GM19238 (cell line): ENCODE measurements around the gene RPS28.

Experiments
- DNase-seq: peaks from one replicate; pipeline ENCODE4 v3.0.0; 2011; ENCODE audit warnings: low spot score; ENCODE audit not compliant: insufficient read length

Gene RPS28

GRCh38 chr19:8371011-8371804 is 49.9 kb downstream of the RPS28 start:
- no peak for DNase-seq
